IMR-90 (cell line): ENCODE measurements around the gene GRID1. TPM values are rescaled to one million over a fixed set of nuclear protein-coding genes. Genes with fewer than 3 reads are reported as not detected.

Experiments
- ATAC-seq: fragments of 200-7000 bp; cut with Tn5 transposase; 2 replicates; pipeline ENCODE4 v1.9.1; 2020; ENCODE audit warnings: low read depth, mild to moderate bottlenecking, moderate library complexity
- BruUV-seq: library from RNA; stranded (reverse); fragments of 400-500 nt; replicated peaks from 2 replicates; lab custom pipeline; 2021; lab: Mats Ljungman, UMichigan
- CTCF ChIA-PET: fragments of 300-600 bp; formaldehyde crosslinking; extraction: SDS; loops from one replicate; lab custom pipeline; 2021; ENCODE audit warnings: antibody characterized with exemption; lab: Yijun Ruan, JAX
- POLR2A ChIA-PET: fragments of 300-600 bp; sonication (Branson Sonifier 250); formaldehyde crosslinking; loops from one replicate; lab custom pipeline; 2022; ENCODE audit warnings: antibody characterized with exemption; ENCODE audit not compliant: unreplicated experiment; lab: Charles Lee
- DNase-seq: peaks from one replicate; pipeline ENCODE4 v3.0.0; 2013
- H2AFZ ChIP-seq: replicated peaks from 2 replicates; pipeline ENCODE3; 2013; ENCODE audit warnings: low read length, mild to moderate bottlenecking; ENCODE audit not compliant: poor library complexity
- H2AK5ac ChIP-seq: 2 replicates; pipeline ENCODE4 v1.6.1; 2013; ENCODE audit warnings: low read depth, low read length, inconsistent platforms
- H2AK9ac ChIP-seq: replicated peaks from 2 replicates; pipeline ENCODE3; 2013; ENCODE audit warnings: mild to moderate bottlenecking, low read depth, low read length, moderate library complexity; ENCODE audit not compliant: poor library complexity
- H2BK120ac ChIP-seq: 2 replicates; pipeline ENCODE4 v1.6.1; 2013; ENCODE audit warnings: low read depth, low read length, inconsistent platforms
- H2BK15ac ChIP-seq: 3 replicates; pipeline ENCODE4 v1.6.1; 2013; ENCODE audit warnings: low read depth, low read length, inconsistent platforms
- H2BK20ac ChIP-seq: 2 replicates; pipeline ENCODE4 v1.6.1; 2013; ENCODE audit warnings: low read depth, mild to moderate bottlenecking, inconsistent platforms, low read length, moderate library complexity
- H2BK5ac ChIP-seq: 2 replicates; pipeline ENCODE4 v1.6.1; 2013; ENCODE audit warnings: mild to moderate bottlenecking, low read depth, low read length, inconsistent platforms; ENCODE audit not compliant: poor library complexity, severe bottlenecking
- H3K14ac ChIP-seq: replicated peaks from 2 replicates; pipeline ENCODE4 v1.6.1; 2013; ENCODE audit warnings: low read depth, low read length, inconsistent platforms
- H3K18ac ChIP-seq: 2 replicates; pipeline ENCODE4 v1.6.1; 2013; ENCODE audit warnings: low read depth, low read length, control low read depth
- H3K23ac ChIP-seq: 2 replicates; pipeline ENCODE4 v1.6.1; 2013; ENCODE audit warnings: low read depth, low read length, inconsistent platforms
- H3K27ac ChIP-seq: 2 replicates; pipeline ENCODE4 v1.5.1; 2013; ENCODE audit warnings: mild to moderate bottlenecking, control low read depth, low read length; ENCODE audit not compliant: insufficient read depth
- H3K27me3 ChIP-seq: 2 replicates; pipeline ENCODE4 v1.6.1; 2013; ENCODE audit warnings: low read length; ENCODE audit not compliant: control insufficient read depth, insufficient read depth
- H3K36me3 ChIP-seq: 2 replicates; pipeline ENCODE4 v1.6.1; 2013; ENCODE audit warnings: low read length, mixed read lengths; ENCODE audit not compliant: control insufficient read depth, insufficient read depth
- H3K4ac ChIP-seq: 2 replicates; pipeline ENCODE4 v1.6.1; 2013; ENCODE audit warnings: low read depth, low read length, inconsistent platforms
- H3K4me1 ChIP-seq: 2 replicates; pipeline ENCODE4 v1.6.1; 2013; ENCODE audit warnings: low read length, mixed read lengths; ENCODE audit not compliant: control insufficient read depth, insufficient read depth
- H3K4me2 ChIP-seq: 2 replicates; pipeline ENCODE4 v1.6.1; 2013; ENCODE audit warnings: low read depth, mild to moderate bottlenecking, control low read depth, low read length, moderate library complexity
- H3K4me3 ChIP-seq: 2 replicates; pipeline ENCODE4 v1.5.1; 2013; ENCODE audit warnings: low read depth, mild to moderate bottlenecking, control low read depth, low read length, moderate library complexity; ENCODE audit not compliant: insufficient read depth
- H3K56ac ChIP-seq: 2 replicates; pipeline ENCODE4 v1.6.1; 2013; ENCODE audit warnings: low read length, inconsistent platforms; ENCODE audit not compliant: insufficient read depth; ENCODE audit errors: extremely low read depth
- H3K79me1 ChIP-seq, 2 experiments: 2 replicates each; pipeline ENCODE4 v1.6.1; 2013; ENCODE audit warnings: low read length in 2 of 2, inconsistent platforms in 1 of 2, low read depth in 1 of 2
- H3K9ac ChIP-seq: 2 replicates; pipeline ENCODE4 v1.6.1; 2013; ENCODE audit warnings: low read depth, low read length, control low read depth
- H3K9me1 ChIP-seq: 2 replicates; pipeline ENCODE4 v1.6.1; 2013; ENCODE audit warnings: low read length, inconsistent platforms; ENCODE audit not compliant: insufficient read depth
- H3K9me3 ChIP-seq: 2 replicates; pipeline ENCODE4 v1.6.1; 2013; ENCODE audit warnings: low read length; ENCODE audit not compliant: control insufficient read depth, insufficient read depth
- H4K20me1 ChIP-seq: 2 replicates; pipeline ENCODE4 v1.6.1; 2013; ENCODE audit warnings: low read length, inconsistent platforms; ENCODE audit not compliant: insufficient read depth
- H4K5ac ChIP-seq: 2 replicates; pipeline ENCODE4 v1.6.1; 2013; ENCODE audit warnings: mild to moderate bottlenecking, low read depth, low read length, control low read depth
- H4K8ac ChIP-seq, 2 experiments: 2 replicates each; pipeline ENCODE4 v1.6.1; 2013; ENCODE audit warnings: low read depth in 2 of 2, low read length in 2 of 2, control low read depth in 1 of 2, inconsistent platforms in 1 of 2
- H4K91ac ChIP-seq: 2 replicates; pipeline ENCODE4 v1.6.1; 2013; ENCODE audit warnings: low read depth, low read length, inconsistent platforms; ENCODE audit not compliant: insufficient read depth
- MAFK ChIP-seq: IDR thresholded peaks from 2 replicates; pipeline ENCODE4 v1.6.1; 2012; ENCODE audit warnings: low read depth, low read length, improper control_type of control experiment
- WGBS, 2 experiments: methylation state at CpG; one replicate each; pipeline versions ENCODE4 v1.1.5 to v1.1.7; 2013; ENCODE audit warnings: missing lambda C conversion rate in 2 of 2; ENCODE audit not compliant: insufficient read length in 1 of 2; ENCODE audit errors: extremely low coverage in 2 of 2; 5-methylcytosine and 5-hydroxymethylcytosine counted together
- dilution Hi-C: fragments of 300-500 bp; cut with HindIII; formaldehyde crosslinking; loops from one replicate; pipeline ENCODE4 v1.14.3; 2018; ENCODE audit warnings: low sequenced_read_pairs; ENCODE audit not compliant: unreplicated experiment
- in situ Hi-C: fragments of 300-500 bp; cut with MboI; formaldehyde crosslinking; loops from 3 replicates; pipeline ENCODE4 v1.14.3; 2019; ENCODE audit warnings: low sequenced_read_pairs, inconsistent platforms, mixed read lengths
- intact Hi-C: fragments of 100-400 bp; cut with micrococcal nuclease; formaldehyde crosslinking; loops from 2 replicates; pipeline ENCODE4 v1.10.0; 2022
- polyA plus RNA-seq, 3 experiments: library from polyadenylated mRNA; depleted of rRNA; stranded (reverse); fragments of >200 nt; gene quantifications; 2 replicates each; pipeline ENCODE4 v1.2.3, GENCODE V29; 2012; ENCODE audit warnings: low replicate concordance in 1 of 3
- total RNA-seq: library from RNA; depleted of rRNA; stranded (reverse); fragments of >200 nt; gene quantifications from 2 replicates; pipeline ENCODE4 v1.2.3, GENCODE V29; 2012

GRID1 gene
- total and polyA plus RNA-seq, 2 of the 4 experiments (the other 2 are of a cell fraction): not detected

DNA sequence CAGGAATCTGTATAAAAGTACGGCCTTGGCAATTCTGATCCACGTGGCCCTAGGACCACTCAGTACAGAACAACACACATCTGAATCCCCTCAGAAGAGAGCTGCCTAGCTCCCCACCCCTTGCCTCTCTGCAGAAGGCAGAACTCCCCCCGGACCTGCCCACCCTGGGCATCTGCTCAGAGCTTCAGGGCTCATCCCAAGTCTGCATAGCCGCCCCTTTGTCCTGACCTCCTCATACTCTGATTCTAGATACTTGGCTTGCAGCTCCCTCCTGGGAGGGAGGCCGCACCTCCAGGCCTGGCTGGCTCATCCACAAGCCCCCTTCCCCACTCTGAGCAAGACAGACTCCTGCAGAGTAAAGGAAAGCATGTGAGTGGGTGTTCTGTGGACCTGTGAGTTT lies 49.6 kb downstream of the GRID1 start:
- no peak overlapping the region for H3K4me2 ChIP-seq
- H2BK120ac ChIP-seq: no peak overlapping the region
- no peak overlapping the region for H4K91ac ChIP-seq
- no peak for TF ChIP-seq MAFK
- no peak overlapping the region for H3K23ac ChIP-seq
- H2AFZ ChIP-seq: no peak overlapping the region
- H3K18ac ChIP-seq: no peak overlapping the region
- H2BK15ac ChIP-seq: no peak overlapping the region
- CTCF ChIA-PET: no interaction called here
- BruUV-seq: no TSS peak
- DNase-seq: no peak
- no peaks in the 10 kb centered on the region for H3K27me3 ChIP-seq
- H3K9ac ChIP-seq: no peak overlapping the region
- H3K9me3 ChIP-seq: no peaks in the 10 kb centered on the region
- no peak overlapping the region for H2BK20ac ChIP-seq
- H3K4me1 ChIP-seq: no peaks in the 10 kb centered on the region
- in situ Hi-C loops: no loop called here
- no peaks in the 10 kb centered on the region for H3K9me1 ChIP-seq
- H2AK9ac ChIP-seq: no peak overlapping the region
- no peak overlapping the region for H3K14ac ChIP-seq
- intact Hi-C loops: no loop called here
- dilution Hi-C loops: no loop called here
- H3K4ac ChIP-seq: no peak overlapping the region
- WGBS, 2 experiments: no CpG with 5 or more reads among the region's 5 CpGs
- H3K27ac ChIP-seq: no peak overlapping the region
- H4K20me1 ChIP-seq: no peaks in the 10 kb centered on the region
- POLR2A ChIA-PET: interaction anchor here (0.5 kb wide), 1 partner anchor 18 kb away, joined by 3 read pairs; no protein-coding TSS in a partner anchor
- no peak overlapping the region for H2BK5ac ChIP-seq
- no peak overlapping the region for H4K5ac ChIP-seq
- H2AK5ac ChIP-seq: no peak overlapping the region
- no peak overlapping the region for H3K56ac ChIP-seq
- H3K36me3 ChIP-seq: no peaks in the 10 kb centered on the region
- H3K4me3 ChIP-seq: no peak overlapping the region
- ATAC-seq: no peak
- H4K8ac ChIP-seq: no peak overlapping the region
- no peaks in the 10 kb centered on the region for H3K79me1 ChIP-seq
